HG02623 (cell line): Measurements from ENCODE around the gene RERE.

Experiments
- ATAC-seq: cut with Tn5 transposase; IDR thresholded peaks from one replicate; pipeline ENCODE4 v1.9.1; 2021; ENCODE audit warnings: moderate library complexity; ENCODE audit not compliant: unreplicated experiment

Gene RERE

DNA sequence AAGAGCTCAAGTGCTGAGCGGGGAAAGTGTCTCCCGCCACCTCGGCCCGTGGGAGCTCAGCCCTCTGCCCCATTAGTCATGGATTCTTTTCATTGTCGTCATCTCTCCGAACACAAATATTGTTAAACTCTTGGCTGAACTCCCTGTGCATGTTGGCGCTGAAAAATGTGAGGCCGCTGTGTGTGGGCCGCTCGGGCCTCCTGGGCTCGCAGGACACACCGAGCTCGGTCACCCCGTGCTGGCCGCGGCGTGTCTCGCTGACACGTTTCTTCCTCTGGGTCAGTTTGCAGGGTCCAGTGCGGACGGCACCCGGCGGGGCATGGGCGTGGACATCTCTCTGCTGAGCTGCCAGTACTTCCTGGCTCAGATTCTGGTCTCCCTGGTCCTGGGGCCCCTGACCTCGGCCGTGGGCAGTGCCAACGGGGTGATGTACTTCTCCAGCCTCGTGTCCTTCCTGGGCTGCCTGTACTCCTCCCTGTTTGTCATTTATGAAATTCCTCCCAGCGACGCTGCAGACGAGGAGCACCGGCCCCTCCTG, 473.9 kb downstream of the RERE start:
- ATAC-seq, result no peak

GRCh38 chr1:8343044-8343443, 474.4 kb downstream of the RERE start:
- no peak for ATAC-seq

DNA sequence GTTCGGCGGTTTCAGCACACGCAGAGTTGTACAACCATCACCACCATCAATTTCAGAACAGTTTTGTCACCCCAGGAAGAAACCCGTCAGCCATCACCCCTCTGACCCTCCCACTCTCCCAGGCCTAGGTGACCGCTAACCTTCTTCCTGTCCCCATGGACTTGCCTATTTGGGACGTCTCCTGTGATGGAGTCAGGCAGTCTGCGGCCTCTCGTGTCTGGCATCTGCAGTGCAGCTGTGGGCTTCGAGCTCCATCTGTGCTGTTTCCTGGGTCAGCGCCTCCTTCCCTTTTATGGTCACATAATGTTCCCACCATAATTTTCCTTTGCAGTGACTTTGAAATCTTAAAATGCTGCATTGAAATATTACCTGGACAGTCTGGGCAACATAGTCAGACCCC, 475.1 kb downstream of the RERE start:
- no peak for ATAC-seq

DNA sequence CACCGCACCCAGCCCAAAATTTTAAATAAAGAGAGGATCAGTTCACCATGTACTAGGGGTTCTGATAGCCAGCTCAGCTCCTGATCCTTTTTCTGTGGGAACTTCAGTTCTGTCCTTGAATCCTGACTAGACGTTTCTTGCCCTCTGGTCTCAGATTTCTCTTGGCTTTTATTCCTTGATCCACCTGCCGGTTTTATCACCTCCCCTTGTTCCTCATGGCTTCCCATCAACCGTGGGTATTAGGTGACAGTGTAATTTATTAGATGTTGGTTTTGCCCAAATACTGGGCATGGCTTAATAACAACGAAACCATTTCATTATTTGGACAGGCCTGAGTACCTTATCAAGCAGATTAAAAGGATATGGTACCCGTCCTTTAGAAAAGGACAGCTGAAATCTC, 477.0 kb downstream of the RERE start:
- no peak for ATAC-seq

- ATAC-seq, result no peak
These were observed 478.2 kb downstream of the RERE start for GRCh38 chr1:8339203-8339600.

DNA sequence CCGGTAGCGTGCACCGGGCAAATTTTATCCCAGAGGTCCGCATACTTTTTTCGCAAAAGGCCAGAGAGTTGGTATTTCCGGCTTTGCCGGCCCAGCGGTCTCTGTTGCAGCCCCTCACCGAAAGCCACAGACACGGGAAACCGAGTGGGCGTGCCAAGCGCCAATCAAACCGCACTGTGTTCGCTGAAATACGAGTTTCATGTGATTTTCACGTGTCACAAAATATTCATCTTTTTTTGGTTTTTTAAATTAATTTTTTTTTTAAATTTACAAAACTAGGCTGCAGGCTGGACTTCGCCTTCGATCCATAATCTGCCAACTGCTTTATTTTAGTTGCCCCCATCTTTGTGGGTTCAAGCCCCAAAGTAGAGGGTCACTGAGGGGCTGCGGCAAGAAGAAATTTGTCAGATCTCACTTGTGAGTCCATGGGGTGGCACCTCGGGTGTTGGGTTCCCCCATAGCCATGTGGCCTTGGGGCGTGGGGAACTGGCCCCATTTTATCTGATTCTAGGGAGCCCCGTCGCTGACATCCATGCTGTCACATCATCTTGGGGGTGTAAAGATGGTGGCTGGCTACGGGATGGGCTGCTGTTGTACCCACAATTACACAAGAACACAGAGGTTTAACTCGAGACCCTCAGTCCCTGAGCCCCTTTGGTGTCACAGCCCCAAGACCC, 478.8 kb downstream of the RERE start:
- ATAC-seq, result no peak

GRCh38 chr1:8337776-8338525, 479.5 kb downstream of the RERE start:
- no peak for ATAC-seq

- no peak for ATAC-seq
These were observed 482.2 kb downstream of the RERE start for GRCh38 chr1:8335246-8335645.

DNA sequence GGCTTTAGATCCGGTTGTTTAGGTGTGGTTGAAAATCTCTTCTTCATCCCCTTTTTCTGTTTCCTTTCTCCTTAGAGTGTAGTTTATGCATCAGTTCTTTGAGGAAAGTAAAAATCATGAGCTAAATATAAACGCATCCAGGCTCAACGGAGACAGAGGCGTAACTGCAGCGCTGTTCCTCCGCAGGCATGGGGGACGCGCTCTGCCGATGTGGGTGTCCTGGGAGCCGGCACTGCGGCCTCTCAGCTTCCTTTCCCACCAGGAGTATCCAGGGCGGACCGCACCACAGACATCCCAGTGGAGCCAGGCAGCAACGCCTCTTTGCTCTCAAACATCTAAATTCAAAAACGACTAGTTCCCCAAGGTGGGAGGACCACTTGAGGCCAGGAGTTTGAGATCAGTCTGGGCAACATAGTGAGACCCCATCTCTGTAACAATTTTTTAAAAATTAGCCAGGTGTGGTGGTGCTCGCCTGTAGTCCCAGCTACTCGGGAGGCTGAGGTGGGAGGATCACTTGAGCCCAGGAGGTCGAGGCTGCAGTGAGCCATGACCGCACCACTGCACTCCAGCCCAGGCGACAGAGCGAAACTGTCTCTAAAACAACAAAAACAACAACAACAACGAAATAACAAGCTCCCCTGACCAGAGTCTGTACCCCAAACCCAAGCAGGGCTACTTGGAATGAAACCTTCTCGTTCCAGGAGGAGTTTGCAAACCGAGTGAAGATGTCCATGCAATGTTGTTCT, 483.2 kb downstream of the RERE start:
- no peak for ATAC-seq

- ATAC-seq, result no peak
These were observed 484.0 kb downstream of the RERE start for GRCh38 chr1:8333246-8333987.

DNA sequence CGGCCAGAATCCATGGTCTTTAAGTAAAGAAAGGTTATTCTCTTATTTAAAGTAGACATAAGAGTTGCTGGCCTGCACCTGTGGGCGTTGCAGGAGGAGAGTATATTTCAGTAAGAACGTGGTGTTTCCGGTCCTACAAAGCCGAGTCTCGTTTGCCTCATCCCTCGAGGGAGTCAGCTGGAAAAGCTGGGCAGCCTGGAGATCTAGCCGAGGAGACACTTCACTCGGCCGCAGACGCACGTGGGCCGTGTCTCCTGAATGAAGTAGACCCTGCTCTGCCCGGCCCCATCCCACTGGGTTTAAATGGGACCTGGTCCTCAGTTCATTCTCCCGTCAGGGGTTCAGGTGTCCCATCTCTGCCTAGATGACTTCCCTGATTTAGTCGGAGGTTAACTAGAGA, 484.6 kb downstream of the RERE start:
- no peak for ATAC-seq

DNA sequence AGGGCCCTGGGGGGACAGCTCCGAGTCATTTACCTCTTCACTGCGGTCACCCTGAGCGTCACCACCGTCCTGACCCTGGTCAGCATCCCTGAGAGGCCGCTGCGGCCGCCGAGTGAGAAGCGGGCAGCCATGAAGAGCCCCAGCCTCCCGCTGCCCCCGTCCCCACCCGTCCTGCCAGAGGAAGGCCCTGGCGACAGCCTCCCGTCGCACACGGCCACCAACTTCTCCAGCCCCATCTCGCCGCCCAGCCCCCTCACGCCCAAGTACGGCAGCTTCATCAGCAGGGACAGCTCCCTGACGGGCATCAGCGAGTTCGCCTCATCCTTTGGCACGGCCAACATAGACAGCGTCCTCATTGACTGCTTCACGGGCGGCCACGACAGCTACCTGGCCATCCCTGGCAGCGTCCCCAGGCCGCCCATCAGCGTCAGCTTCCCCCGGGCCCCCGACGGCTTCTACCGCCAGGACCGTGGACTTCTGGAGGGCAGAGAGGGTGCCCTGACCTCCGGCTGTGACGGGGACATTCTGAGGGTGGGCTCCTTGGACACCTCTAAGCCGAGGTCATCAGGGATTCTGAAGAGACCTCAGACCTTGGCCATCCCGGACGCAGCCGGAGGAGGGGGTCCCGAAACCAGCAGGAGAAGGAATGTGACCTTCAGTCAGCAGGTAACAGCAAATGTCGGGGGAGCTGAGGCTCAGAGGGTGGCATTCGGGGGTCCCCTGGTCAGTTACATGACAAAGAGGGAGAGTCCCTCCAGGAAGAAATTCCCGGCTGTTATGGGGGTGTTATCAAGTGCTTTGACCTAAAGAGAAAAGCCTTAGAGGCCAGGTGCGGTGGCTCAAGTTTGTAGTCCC, 486.9 kb downstream of the RERE start:
- no peak for ATAC-seq

DNA sequence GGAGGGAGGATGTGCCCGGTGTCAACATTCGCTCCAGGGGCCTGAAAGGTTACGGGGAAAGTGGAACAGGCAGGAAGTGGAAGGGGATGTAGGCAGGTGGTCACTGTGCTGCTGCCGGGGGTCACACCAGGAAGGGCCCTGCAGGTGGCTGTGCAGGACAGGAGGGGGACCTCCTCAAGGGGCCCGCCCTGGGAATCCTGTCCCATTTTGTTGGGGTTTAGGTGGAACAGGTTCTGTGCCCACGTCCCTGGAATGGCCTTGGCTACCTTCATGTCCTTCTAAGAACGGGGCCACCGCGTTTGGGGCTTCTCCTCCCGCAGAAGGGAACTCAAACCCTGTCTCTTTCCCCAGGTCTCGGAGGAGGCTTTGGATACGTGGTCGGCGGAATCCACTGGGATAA, 487.6 kb downstream of the RERE start:
- ATAC-seq, result no peak

GRCh38 chr1:8329439-8329838, 488.0 kb downstream of the RERE start:
- ATAC-seq, result no peak

- no peak for ATAC-seq
These were observed 489.2 kb downstream of the RERE start for GRCh38 chr1:8328271-8328670.

GRCh38 chr1:8326265-8326664, 491.2 kb downstream of the RERE start:
- ATAC-seq, result no peak

DNA sequence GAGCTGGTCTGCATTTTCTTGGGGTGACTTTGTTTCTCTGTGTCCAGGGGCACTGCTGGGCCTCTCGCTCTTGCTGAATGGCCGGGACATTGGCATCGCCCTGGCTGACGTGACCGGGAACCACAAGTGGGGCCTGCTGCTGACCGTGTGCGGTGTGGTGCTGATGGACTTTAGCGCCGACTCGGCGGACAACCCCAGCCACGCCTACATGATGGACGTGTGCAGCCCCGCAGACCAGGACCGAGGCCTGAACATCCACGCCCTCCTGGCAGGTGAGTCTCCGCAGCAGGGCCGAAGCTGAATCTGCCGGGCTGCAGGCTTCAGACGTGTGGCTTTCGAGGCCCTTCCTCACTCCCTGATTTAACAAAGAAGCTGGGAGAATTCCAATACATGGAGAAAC, 491.7 kb downstream of the RERE start:
- no peak for ATAC-seq

DNA sequence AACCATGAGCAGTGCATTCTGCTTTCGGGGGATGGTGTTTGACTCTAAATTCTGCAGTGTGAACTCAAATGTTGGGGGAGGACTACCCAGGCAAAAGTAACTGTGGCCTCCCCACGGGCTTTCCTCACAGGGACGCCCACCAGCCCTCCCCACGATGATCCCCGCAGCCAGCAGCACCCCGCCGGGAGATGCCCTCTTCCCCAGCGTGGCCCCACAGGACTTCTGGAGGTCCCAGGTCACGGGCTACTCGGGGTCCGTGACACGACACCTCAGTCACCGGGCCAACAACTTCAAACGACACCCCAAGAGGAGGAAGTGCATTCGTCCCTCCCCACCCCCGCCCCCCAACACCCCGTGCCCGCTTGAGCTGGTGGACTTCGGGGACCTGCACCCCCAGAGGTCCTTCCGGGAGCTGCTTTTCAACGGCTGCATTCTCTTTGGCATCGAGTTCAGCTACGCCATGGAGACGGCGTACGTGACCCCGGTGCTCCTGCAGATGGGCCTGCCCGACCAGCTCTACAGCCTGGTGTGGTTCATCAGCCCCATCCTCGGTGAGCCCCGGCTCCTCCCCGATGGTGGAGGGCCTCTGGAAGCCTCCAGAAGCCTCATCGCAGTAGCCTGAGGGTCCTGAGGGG, 493.1 kb downstream of the RERE start:
- ATAC-seq, result no peak

- no peak for ATAC-seq
These were observed 493.7 kb downstream of the RERE start for GRCh38 chr1:8323706-8324105.

- ATAC-seq, result no peak
These were observed 495.8 kb downstream of the RERE start for GRCh38 chr1:8321612-8322011.
